Breast epithelium (tissue), 4 donors: Measurements from ENCODE around the gene TBC1D1. TPM values are rescaled to one million over a fixed set of nuclear protein-coding genes. Genes with fewer than 3 reads are reported as not detected.

Experiments used
- DNase-seq, 2 donors: peaks; one replicate each; pipeline ENCODE4 v3.0.0-alpha.2; 2019; ENCODE audit warnings: low spot score in 2 of 2
- H3K27ac ChIP-seq, 2 donors: fragments of 200-600 bp; sonication (generic) in 1 of 2; one replicate each; pipeline ENCODE4 v1.5.1; 2016 to 2019; ENCODE audit warnings: mild to moderate bottlenecking in 1 of 2
- H3K27me3 ChIP-seq, 2 donors: fragments of 200-600 bp; sonication (generic) in 1 of 2; one replicate each; pipeline versions ENCODE4 v1.5.1 to v1.6.0; 2017 to 2019; ENCODE audit warnings: control low read depth in 1 of 2, mild to moderate bottlenecking in 1 of 2
- H3K36me3 ChIP-seq: fragments of 200-600 bp; one replicate; pipeline ENCODE4 v1.5.1; 2019
- H3K4me1 ChIP-seq, 2 donors: fragments of 200-600 bp; sonication (generic); one replicate each; pipeline ENCODE4 v1.5.1; 2016 to 2019; ENCODE audit warnings: control low read depth in 1 of 2
- H3K4me3 ChIP-seq, 3 donors: fragments of 200-600 bp; sonication (generic); 1 replicate in 2 of 3; 2 replicates in 1 of 3; pipeline ENCODE4 v1.5.1; 2016 to 2019; ENCODE audit warnings: mild to moderate bottlenecking in 3 of 3, moderate library complexity in 2 of 3
- H3K9me3 ChIP-seq, 2 donors: fragments of 200-600 bp; sonication (generic) in 1 of 2; one replicate each; pipeline ENCODE4 v1.5.1; 2016 to 2019; ENCODE audit warnings: control low read depth in 1 of 2
- CTCF ChIP-seq, 3 donors: fragments of 450-650 bp; IDR thresholded peaks; one replicate each; pipeline ENCODE4 v1.5.1; 2016 to 2017; ENCODE audit warnings: antibody characterized with exemption in 3 of 3, mild to moderate bottlenecking in 3 of 3, moderate library complexity in 3 of 3
- POLR2A ChIP-seq: fragments of 450-650 bp; IDR thresholded peaks from one replicate; pipeline ENCODE4 v1.6.1; 2016; ENCODE audit warnings: antibody characterized with exemption, mild to moderate bottlenecking, moderate library complexity
- POLR2AphosphoS5 ChIP-seq, 3 donors: sonication (generic); formaldehyde crosslinking; IDR thresholded peaks; one replicate each; pipeline ENCODE4 v1.6.1; 2017; ENCODE audit warnings: antibody characterized with exemption in 3 of 3
- intact Hi-C: fragments of 100-400 bp; cut with DNase I; formaldehyde crosslinking; loops from one replicate; pipeline ENCODE4 v1.15.1; 2023; ENCODE audit warnings: low total_unique reads
- total RNA-seq, 3 donors: library from RNA; depleted of rRNA; stranded (reverse); fragments of >200 nt; gene quantifications; one replicate each; pipeline ENCODE4 v1.1.0, GENCODE V29; 2016

TBC1D1 gene
- total RNA-seq, 3 donors from 2014 or later: 55.2 to 80.9 (median 63.9) TPM

DNA sequence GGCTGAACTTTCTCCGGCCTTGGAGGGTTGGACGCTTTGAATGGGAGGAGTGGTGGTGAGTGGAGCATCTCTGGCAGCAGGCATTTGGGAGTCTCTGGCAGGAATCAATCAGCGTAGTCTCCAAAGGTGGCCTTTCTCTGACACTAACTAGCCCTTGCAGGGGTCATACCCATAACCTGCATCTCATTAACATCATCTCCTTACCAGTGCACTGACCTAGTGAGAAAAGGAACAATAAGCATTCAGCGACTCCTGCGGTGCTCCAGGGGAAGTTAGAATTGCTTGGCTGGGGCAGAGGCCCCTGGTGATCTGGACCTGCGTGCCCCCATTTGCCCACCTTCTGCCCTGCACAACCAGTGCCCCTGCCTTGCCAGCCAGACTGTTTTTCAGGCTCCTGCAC lies 231.2 kb downstream of the TBC1D1 start:
- no peak overlapping the region for H3K4me3 ChIP-seq
- H3K9me3 ChIP-seq: no peaks in the 10 kb centered on the region
- H3K36me3 ChIP-seq: no peaks in the 10 kb centered on the region
- intact Hi-C loops: no loop called here
- no peaks in the 10 kb centered on the region for H3K4me1 ChIP-seq
- no peaks in the 10 kb centered on the region for H3K27me3 ChIP-seq
- no peak overlapping the region for H3K27ac ChIP-seq
- TF ChIP-seq CTCF (IDR thresholded peaks at IDR 0.05) (no peak), POLR2A (no peak), POLR2AphosphoS5 (IDR thresholded peaks at IDR 0.05) (no peak)
- DNase-seq: no peak

GRCh38 chr4:38123555-38123954 lies 232.7 kb downstream of the TBC1D1 start:
- TF ChIP-seq POLR2AphosphoS5 (IDR thresholded peaks at IDR 0.05) (no peak), CTCF (IDR thresholded peaks at IDR 0.05) (no peak), POLR2A (no peak)
- intact Hi-C loops: no loop called here
- Histone ChIP-seq H3K9me3 (no peaks in the 10 kb centered on the region), H3K4me1 (no peaks in the 10 kb centered on the region), H3K36me3 (no peaks in the 10 kb centered on the region), H3K27me3 (no peaks in the 10 kb centered on the region), H3K4me3 (no peak overlapping the region), H3K27ac (no peak overlapping the region)
- DNase-seq: no peak

DNA sequence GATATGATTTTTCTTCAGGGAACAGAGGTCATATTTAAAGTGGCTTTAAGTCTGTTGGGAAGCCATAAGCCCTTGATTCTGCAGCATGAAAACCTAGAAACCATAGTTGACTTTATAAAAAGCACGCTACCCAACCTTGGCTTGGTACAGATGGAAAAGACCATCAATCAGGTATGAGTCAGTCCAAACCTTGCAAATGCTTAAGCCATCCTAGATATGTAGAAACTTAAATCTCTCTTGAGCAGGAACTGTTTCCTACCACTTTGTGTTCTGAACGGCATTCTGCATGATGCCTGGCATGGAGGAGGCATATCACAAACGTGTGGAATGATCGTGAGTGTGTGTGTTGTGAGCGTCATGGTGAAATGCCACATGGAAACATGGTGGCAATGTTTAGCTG lies 234.1 kb downstream of the TBC1D1 start:
- intact Hi-C loops: no loop called here
- Histone ChIP-seq H3K4me3 (no peak overlapping the region), H3K27me3 (no peaks in the 10 kb centered on the region), H3K27ac (no peak overlapping the region), H3K4me1 (no peaks in the 10 kb centered on the region), H3K36me3 (no peaks in the 10 kb centered on the region), H3K9me3 (no peaks in the 10 kb centered on the region)
- no peak for DNase-seq
- no peak for TF ChIP-seq POLR2A
- TF ChIP-seq POLR2AphosphoS5 (IDR thresholded peaks at IDR 0.05): no peak
- TF ChIP-seq CTCF (IDR thresholded peaks at IDR 0.05): no peak

GRCh38 chr4:38125816-38126215 lies 234.9 kb downstream of the TBC1D1 start:
- Histone ChIP-seq H3K27me3 (no peaks in the 10 kb centered on the region), H3K4me3 (no peak overlapping the region), H3K9me3 (no peaks in the 10 kb centered on the region), H3K4me1 (no peaks in the 10 kb centered on the region), H3K36me3 (no peaks in the 10 kb centered on the region), H3K27ac (no peak overlapping the region)
- intact Hi-C loops: no loop called here
- no peak for TF ChIP-seq CTCF (IDR thresholded peaks at IDR 0.05)
- TF ChIP-seq POLR2AphosphoS5 (IDR thresholded peaks at IDR 0.05): no peak
- TF ChIP-seq POLR2A: no peak
- DNase-seq: no peak

DNA sequence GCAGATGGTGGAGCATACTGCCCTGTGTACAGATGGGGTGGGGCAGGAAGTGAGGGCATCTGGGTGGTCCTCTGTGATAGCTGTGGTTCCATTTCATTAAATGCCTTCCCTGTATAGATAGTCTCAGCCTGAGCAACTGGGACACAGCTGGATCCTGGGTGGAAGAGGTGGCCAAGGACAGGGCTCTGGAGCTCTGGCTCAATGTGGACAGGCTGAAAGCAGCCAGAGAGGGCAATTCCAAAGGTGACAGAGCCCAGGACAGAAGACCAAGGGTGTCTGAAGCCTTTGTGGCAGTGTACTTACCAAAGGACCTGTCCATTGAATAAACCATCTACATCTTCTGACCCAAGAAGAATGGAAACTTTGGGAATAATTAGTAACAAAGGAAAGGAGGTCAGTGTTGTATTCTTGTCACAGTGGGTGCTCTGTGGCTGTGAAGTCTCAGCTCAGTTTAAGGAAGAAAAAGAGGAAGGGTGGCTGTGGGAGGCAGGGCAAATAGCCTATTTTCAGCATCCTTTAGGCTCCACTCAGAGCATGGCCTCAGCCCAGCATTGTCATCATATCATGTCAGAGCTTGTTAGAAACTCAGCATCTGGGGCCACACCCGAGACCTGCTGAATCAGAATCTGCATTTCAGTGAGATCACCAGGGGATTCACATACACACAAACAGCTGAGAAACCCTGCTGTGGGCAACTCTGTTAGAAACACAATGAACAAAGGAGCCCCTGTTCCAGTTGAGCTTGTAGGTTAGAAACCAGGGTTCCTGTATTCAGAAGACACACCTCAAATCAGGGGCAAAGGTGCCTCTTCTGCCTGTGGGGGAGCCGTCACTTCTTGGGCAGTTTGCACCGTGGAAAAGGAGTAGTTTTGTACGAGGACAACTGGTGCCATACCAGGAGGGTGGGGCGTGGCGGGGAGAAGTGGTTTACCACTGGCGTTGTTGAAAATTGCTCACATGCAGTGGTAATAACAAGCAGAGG lies 237.9 kb downstream of the TBC1D1 start:
- Histone ChIP-seq H3K4me3 (no peak overlapping the region), H3K27me3 (no peaks in the 10 kb centered on the region), H3K9me3 (no peaks in the 10 kb centered on the region), H3K36me3 (no peaks in the 10 kb centered on the region), H3K4me1 (no peaks in the 10 kb centered on the region), H3K27ac (no peak overlapping the region)
- TF ChIP-seq POLR2AphosphoS5 (IDR thresholded peaks at IDR 0.05): no peak
- no peak for TF ChIP-seq CTCF (IDR thresholded peaks at IDR 0.05)
- TF ChIP-seq POLR2A: no peak
- intact Hi-C loops: no loop called here
- DNase-seq: no peak
